Hematopoietic multipotent progenitor cell (in vitro differentiated cells): ENCODE measurements around the gene ELF4. TPM values are rescaled to one million over a fixed set of nuclear protein-coding genes. Genes with fewer than 3 reads are reported as not detected.

Source experiments
- DNase-seq, 3 donors: peaks; one replicate each; pipeline ENCODE4 v3.0.0-alpha.2; 2011 to 2015; ENCODE audit warnings: low read depth in 2 of 3, low spot score in 2 of 3
- total RNA-seq: library from RNA; depleted of rRNA; stranded (reverse); fragments of >200 nt; gene quantifications from one replicate; pipeline ENCODE4 v1.2.3, GENCODE V29; 2012

Gene ELF4
- total RNA-seq, 1 donor, result 27.5 TPM

- no peak for DNase-seq
Measured at GRCh38 chrX:130053236-130053635, 57.1 kb downstream of the ELF4 start.

GRCh38 chrX:130051176-130051845 lies 59.0 kb downstream of the ELF4 start:
- no peak for DNase-seq

- no peak for DNase-seq
Measured at GRCh38 chrX:130049821-130050220, 60.5 kb downstream of the ELF4 start.

GRCh38 chrX:130048686-130049222 lies 61.5 kb downstream of the ELF4 start:
- no peak for DNase-seq

- DNase-seq, result no peak
Measured at GRCh38 chrX:130047416-130047815, 62.9 kb downstream of the ELF4 start.

- no peak for DNase-seq
Measured at GRCh38 chrX:130039847-130040246, 70.5 kb downstream of the ELF4 start.

GRCh38 chrX:130034178-130034577 lies 76.1 kb downstream of the ELF4 start:
- DNase-seq, result no peak

- no peak for DNase-seq
Measured at GRCh38 chrX:130032552-130032951, 77.7 kb downstream of the ELF4 start.

GRCh38 chrX:130030826-130031225 lies 79.5 kb downstream of the ELF4 start:
- no peak for DNase-seq

GRCh38 chrX:130028196-130028595 lies 82.1 kb downstream of the ELF4 start:
- DNase-seq, result peak; percentile 22 to 46 (median 35)

GRCh38 chrX:130027569-130027968 lies 82.7 kb downstream of the ELF4 start:
- no peak for DNase-seq

- DNase-seq, result no peak
Measured at GRCh38 chrX:130025256-130025655, 85.0 kb downstream of the ELF4 start.

- DNase-seq, result peak; percentile 46 to 88 (median 80)
Measured at GRCh38 chrX:130024127-130024526, 86.2 kb downstream of the ELF4 start.

GRCh38 chrX:130020661-130021324 lies 89.5 kb downstream of the ELF4 start:
- no peak for DNase-seq

- DNase-seq, result no peak
Measured at GRCh38 chrX:130018143-130018542, 92.2 kb downstream of the ELF4 start.

- DNase-seq, result no peak
Measured at GRCh38 chrX:130015181-130015580, 95.1 kb downstream of the ELF4 start.

Other genes with a start within 250 kb of the ELF4 start
- 7.8 TPM for gene UTP14A, start 204.3 kb downstream of the ELF4 start, total RNA-seq
- 7.0 TPM for gene BCORL1, start 127.9 kb downstream of the ELF4 start, total RNA-seq
- gene AIFM1, start 55.3 kb upstream of the ELF4 start, total RNA-seq, result 10.0 TPM
- 18.6 TPM for gene RAB33A, start 61.5 kb upstream of the ELF4 start, total RNA-seq
- gene ZNF280C, start 158.4 kb upstream of the ELF4 start, total RNA-seq, result 3.0 TPM
- gene SLC25A14, start 229.4 kb upstream of the ELF4 start, total RNA-seq, result 4.8 TPM